ENCODE data around the gene CLDN24.

DNA sequence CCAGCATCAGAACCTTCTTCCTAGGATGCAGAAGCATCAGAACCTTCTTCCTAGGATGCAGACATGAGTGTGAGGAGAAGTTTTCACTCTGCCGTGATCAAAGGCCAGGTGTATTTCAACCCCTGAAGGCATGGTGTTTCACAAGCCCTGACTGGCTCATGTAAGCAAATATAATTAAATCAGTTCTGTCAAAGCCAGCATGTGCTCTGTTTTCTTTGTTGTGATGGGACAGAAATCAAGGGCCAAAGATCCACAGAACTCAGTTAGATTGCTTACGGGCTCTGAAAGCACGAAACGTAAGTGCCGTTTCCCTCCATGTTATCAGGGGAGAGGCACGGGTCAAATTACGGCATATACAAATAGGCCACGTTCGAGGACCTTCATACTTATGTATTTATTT is 32.0 kb upstream of the CLDN24 start:
- TF ChIP-seq POLR2AphosphoS5 (IDR thresholded peaks at IDR 0.05; ENCODE audit: low read depth) (no peak), CTCF (IDR thresholded peaks at IDR 0.05; ENCODE audit: insufficient read depth, low read length) (no peak), GABPA (IDR thresholded peaks at IDR 0.05; ENCODE audit: low read depth) (no peak)
